SH-SY5Y (cell line): Measurements from ENCODE around the gene NAT16.

Source experiments
- GATA2 ChIP-seq: IDR thresholded peaks from 2 replicates; pipeline ENCODE4 v1.6.1; 2011; ENCODE audit warnings: mild to moderate bottlenecking, low read depth, low read length
- GATA3 ChIP-seq: IDR thresholded peaks from 2 replicates; pipeline ENCODE4 v1.6.1; 2011; ENCODE audit warnings: low read depth, mild to moderate bottlenecking, low read length, moderate library complexity

The NAT16 gene

GRCh38 chr7:101206665-101207042 lies 26.6 kb upstream of the NAT16 start:
- TF ChIP-seq GATA3, result no peak
- TF ChIP-seq GATA2, result no peak

DNA sequence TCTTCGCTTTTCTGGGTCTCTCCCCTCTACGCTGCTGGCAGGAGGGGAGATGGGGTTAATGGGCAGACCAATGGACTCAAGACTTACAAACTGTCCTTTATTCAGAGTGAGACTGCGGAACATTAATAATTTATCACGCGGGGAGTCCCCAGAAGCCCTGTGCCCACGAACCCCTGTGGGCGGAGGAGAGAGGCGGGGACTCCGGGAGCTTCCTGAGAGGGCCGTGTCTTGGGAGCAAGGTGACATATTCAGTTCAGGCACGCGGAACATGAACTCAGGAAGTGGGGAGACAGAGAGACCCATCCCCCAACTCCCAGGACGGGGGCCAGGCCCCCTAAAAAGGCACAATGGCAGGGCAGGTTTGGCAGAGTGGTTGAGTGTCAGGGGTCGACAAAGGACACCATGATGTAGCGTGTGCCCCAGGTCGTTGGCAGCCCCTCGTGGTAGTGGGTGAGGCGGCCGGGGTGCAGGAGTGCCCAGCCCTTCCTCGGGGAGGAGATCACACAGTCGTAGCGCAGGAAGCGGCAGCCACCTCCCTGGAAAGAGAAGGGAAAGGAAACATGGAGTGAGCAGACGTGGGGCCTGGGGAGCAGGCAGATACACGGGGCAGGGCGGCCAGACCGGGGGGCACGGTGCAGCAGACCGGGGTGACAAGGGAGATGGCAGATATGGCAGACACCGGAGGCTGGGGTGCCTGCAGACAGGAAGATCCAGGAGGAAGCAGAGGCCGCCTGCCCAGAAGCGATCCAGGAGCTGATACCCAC lies 26.0 kb upstream of the NAT16 start:
- TF ChIP-seq GATA3 (no peak), GATA2 (no peak)

DNA sequence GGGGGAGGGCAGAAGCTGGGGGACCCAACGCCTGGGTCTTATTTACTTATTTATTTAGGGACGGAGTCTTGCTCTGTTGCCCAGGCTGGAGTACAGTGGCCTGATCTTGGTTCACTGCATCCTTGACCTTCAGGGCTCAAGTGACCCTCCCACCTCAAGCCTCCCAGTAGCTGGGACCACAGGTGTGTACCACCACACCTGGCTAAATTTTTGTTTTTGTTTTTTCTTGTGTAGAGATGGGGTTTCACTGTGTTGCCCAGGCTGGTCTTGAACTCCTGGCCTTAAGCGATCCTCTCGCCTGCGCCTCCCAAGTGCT lies 22.5 kb upstream of the NAT16 start:
- TF ChIP-seq GATA2, result no peak

DNA sequence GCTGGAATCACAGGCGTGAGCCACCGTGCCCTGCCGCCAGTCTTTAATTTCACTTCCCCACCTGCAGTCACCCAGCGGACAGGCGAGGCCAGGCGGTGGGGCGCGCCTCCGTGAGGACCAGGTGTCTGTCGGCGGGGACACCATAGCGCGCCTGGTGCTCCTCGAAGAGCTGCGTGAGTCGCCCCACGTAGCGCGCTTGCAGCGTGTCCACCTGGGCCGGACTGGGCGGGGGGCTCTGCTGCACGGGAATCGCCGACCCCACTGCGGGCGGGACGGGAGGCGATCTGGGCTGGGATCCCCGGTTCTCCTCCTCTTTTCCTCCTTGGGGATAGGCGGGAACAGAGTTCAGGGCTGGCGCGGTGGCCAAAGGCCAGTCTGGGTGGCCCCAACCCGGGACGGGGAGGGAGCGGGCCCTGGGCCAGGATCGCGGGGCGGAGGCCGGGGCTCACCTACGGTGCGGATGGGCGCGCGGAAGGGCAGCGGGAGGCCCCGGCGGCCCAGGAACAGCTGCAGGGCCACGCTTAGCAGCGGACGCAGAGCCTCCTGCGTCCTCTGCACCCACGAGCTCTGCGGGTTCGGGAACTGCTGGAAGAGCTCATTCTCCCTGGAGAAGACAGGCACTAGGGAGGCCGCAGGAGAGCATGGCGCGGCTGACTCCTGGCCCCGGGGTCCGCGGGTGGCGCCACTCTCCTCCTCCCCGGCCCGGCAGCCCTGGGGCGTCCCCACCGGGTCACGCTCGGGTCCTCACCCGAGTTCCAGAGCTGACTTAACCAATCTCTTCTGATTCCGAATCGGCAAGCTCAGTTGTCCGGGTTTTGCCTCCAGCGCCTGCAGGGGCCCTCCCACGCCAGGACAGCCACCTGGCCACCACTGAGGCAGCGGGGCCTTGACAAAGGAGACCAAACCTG lies 21.9 kb upstream of the NAT16 start:
- no peak for TF ChIP-seq GATA3
- no peak for TF ChIP-seq GATA2

DNA sequence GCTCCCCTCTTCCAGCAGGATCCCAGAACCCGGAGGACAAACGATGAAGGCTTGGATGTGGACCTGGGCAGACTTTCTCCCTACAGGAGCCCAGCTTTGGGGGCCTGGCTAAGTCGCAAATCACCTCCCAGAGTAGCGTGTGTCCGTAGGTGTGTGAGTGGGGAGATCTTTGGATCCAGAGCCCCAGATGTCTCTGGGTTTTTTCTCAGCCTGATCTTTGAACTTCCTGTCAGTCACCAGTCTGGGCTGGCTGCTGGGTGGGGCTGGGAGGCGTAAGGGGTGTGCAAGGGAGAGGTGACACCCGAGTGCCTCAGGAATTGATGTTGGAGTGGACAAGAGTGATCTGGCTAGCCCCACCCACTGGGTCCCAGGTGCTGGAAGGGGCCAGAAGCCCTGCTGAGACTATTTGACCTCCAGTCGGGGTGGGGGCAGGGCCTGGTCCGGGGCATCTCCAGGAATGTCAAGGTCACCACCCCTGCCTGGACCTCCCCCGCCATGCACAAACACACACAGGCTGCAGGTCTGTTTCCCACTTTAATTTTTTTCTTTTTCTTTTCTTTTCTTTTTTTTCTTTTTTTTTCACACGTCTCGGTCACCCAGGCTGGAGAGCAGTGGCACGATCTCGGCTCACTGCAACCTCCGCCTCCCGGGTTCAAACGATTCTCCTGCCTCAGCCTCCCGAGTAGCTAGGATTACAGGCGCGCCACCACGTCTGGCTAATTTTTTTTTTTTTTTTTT lies 20.9 kb upstream of the NAT16 start, which contains the start of gene MOGAT3:
Gene MOGAT3, minus strand, starts transcription at position 175 of the 738 bp plus-strand sequence. CDS start 182 bp downstream, outside the sequence.
- no peak for TF ChIP-seq GATA2
- TF ChIP-seq GATA3, result no peak

DNA sequence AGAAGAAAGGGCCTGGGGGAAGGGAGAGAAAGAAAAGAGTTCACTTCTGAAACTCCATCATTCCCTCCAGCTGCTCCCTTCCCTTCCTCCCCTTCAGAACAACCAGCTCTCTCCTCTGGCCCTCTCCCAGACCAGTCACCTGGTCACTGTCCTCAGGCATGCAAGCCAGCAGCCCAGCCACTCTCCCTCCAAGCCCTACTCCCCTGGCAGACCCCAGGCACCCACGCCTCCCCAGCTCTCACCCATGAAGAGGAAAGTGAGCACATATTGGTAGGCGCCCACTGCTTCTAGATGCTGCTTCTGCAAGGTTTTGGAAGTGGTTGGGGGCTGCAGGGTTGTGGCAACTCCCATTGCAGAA lies 20.4 kb upstream of the NAT16 start:
- TF ChIP-seq GATA3 (no peak), GATA2 (no peak)

DNA sequence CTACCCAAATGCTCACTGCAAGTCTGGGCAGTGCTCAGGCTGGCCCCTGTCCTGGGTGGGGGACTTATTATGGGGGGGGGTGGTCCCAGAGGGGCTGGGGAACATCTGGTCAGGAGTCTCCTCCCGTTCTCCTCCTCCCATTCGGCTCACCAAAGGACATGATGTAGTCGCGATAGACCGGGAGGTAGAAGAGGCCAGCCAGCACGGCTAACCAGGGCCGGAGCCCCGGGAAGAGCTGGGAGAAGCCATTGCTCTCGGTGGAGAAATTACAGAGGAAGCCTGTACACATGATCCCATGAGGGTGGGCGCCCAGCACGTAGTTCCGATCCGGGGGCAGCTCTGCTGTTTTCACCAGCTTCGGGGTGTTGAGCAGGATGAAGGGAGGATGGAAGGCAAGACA lies 18.4 kb upstream of the NAT16 start:
- TF ChIP-seq GATA3 (no peak), GATA2 (no peak)

DNA sequence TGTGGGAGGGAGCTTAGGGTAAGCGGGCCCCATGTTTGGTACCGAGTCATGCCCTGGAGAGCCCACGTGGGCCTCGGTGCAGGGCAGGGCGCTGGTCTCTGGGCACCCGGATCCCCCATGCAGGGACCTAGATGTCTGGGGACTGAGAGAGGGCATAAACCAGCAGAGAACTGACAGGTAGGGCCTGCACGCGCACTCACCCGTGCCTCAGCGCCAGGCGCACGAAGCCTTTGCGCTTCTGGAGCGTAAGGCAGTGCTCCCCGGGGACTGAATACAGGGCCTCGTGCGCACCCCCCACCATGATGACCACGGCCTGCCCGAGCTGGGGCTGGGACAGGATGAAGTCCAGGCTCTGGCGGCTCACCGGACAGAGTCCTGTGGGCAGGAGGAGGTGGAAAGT lies 17.9 kb upstream of the NAT16 start:
- no peak for TF ChIP-seq GATA3
- no peak for TF ChIP-seq GATA2

GRCh38 chr7:101195884-101196283 lies 15.8 kb upstream of the NAT16 start:
- no peak for TF ChIP-seq GATA3
- TF ChIP-seq GATA2, result no peak

GRCh38 chr7:101189109-101189508 lies 9.0 kb upstream of the NAT16 start:
- no peak for TF ChIP-seq GATA2
- TF ChIP-seq GATA3, result no peak

- no peak for TF ChIP-seq GATA2
These were observed 6.8 kb upstream of the NAT16 start for GRCh38 chr7:101186844-101187428.

- TF ChIP-seq GATA2, result no peak
- TF ChIP-seq GATA3, result no peak
These were observed 6.1 kb upstream of the NAT16 start for GRCh38 chr7:101186194-101186593.

DNA sequence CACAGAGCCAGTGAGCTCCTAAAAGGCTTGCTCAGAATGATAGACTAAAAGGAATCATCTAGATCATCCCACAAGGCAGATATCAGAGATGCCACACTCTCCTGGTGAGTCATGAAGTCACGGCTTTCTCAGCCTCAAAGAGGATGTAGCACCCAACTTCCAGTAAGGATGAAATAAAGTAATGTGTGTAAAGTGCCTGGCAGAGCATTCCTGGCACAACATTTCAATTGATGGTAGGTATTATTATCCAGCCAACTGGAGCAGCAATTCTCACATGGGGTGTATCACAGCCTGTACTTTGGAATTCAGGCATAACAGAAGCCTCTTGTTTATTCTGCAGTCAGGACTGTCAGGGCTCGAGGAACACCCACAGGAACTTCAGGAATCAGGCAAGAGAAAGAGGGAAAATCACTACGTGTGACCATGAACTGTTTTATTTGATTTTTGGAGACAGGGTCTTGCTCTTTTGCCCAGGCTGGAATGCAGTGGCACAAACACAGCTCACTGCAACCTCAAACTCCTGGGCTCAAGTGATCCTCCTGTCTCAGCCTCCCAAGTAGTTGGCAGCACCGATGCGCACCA lies 5.3 kb upstream of the NAT16 start:
- TF ChIP-seq GATA2 (no peak), GATA3 (no peak)

DNA sequence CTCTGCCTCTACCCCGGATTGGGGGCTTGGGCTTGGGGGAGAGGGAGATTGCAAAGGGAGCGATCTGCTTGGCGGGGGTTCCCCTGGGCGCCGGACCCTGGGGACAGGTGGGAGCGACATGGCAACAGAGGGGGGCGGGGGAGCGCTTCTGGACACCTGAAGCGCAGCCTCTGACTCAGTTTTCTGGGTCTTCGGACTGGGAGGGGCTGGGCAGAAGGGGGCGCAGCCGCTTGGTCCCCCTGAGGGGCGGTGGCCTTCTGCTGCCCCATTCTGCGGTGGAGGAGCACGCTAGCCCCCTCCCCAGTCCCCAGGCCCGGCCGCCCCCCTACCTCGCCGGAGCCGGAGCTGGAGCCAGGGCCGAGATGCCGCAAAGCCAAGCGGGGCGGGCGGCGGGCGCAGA lies 380 bp downstream of the NAT16 start:
- TF ChIP-seq GATA2 (no peak), GATA3 (no peak)
